GM18511 (cell line): ENCODE data around the gene GALNT5.
"Not testable (repeated sequence)": the region's sequence is repeated elsewhere in the genome, so short reads cannot be mapped to it uniquely, and the experiment has no call there.

Experiments used
- ATAC-seq: cut with Tn5 transposase; IDR thresholded peaks from one replicate; pipeline ENCODE4 v1.9.1; 2021; ENCODE audit warnings: mild to moderate bottlenecking, moderate library complexity; ENCODE audit not compliant: unreplicated experiment

GALNT5 gene

DNA sequence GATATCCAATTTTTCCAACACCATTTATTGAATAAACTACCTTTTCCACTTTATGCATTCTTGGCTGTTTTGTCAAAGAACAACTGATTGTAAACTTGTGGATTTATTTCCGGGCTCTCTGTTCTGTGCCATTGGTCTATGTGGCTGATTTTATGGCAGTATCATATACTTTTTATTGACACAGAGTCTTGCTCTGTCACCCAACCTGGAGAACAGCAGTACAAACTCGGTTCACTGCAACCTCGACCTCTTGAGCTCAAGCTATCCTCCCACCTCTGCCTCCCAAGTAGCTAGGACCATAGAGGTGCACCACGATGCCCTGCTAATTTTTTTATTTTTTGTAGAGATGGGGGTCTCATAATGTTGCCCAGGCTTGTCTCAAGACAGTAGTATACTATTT is 6.7 kb upstream of the GALNT5 start:
- ATAC-seq: no peak

- ATAC-seq: no peak
These were observed 5.6 kb upstream of the GALNT5 start for GRCh38 chr2:157251932-157252331.

- no peak for ATAC-seq
These were observed 5.0 kb upstream of the GALNT5 start for GRCh38 chr2:157252529-157252928.

GRCh38 chr2:157254041-157254440 is 3.5 kb upstream of the GALNT5 start:
- ATAC-seq: no peak

GRCh38 chr2:157255746-157256145 is 1.8 kb upstream of the GALNT5 start:
- no peak for ATAC-seq

DNA sequence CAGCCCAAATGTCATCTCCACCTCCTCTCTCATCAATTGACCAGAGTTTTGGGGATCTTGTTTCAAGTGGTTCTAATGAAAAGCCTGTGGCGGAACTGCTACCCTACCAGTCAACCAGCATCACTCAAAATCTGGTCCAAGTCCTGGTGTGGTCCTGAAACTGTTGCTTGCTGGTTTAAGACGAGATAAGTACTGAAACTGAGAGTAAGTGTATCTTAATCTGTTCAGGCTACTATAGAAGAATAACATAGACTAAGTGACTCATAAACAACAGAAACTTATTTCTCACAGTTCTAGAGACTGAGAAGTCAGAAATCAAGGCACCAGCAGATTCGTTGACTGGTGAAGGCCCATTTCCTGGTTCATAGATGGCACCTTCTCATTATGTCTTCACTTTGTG is 879 bp upstream of the GALNT5 start:
- peak; percentile 96 for ATAC-seq

GRCh38 chr2:157258520-157259326 is 1.2 kb downstream of the GALNT5 start:
- no peak for ATAC-seq

DNA sequence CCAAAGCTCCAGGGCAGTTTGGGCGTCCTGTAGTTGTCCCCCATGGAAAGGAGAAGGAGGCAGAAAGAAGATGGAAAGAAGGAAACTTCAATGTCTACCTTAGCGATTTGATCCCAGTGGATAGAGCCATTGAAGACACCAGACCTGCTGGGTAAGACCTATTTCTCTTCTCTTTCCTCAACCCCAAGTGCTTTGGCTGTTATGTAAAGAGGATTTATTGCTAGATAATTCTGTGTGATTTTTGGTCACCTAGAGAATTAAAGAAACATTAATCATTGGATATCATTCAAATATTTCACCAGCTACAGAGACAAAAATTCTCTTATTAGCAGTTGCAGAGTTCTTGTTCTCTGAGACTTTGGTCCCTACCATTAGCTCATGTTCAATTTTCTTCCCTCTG is 1.9 kb downstream of the GALNT5 start:
- ATAC-seq: no peak

DNA sequence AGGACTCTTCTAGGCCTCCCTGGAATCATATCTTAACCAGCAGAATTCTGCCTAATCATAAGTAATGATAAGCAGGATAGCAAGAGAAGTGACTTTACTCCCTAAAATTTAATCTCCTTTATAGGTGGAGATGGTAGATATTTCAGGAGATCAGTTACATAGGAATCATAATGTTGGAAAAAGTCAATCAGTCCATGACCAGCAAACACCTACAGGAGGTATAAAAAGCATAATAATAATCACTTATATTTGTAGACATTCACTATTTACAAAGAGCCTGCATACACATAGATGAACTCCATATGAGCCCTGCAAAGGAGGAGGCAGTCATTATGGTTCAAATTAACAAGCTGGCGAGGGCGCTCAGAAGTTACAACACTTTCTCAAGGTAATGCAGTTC is 2.5 kb downstream of the GALNT5 start:
- no peak for ATAC-seq

DNA sequence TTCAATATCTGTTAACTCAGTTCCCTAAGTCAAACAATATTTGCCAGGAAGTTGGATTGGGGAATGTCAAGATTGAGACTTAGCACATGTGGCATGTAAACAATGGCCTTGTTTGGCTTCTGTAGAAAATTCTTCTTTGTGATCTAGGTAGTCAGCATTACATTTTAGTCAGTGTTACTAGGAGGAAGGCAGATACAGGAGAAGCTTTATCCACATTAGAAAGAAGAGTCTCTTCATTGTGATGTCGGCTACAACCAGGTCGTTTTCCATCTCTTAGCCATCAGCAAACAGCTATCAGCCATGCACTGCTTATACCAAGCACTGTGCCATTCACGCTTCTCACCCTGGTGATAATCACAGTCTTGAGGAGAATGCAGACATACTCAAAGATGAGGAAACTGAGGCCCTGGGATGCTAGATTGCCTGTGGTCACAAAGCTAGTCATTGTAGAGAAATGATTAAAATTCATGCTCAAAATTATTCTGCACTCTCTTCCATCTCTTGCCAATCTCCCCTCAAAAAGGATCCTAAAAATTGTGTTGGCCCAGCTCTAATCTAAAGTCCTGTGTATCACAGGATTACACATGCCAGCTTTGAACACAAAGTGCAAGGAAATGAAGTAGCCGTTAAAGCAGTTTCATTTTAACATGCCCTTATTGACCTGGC is 3.2 kb downstream of the GALNT5 start:
- ATAC-seq: no peak

- no peak for ATAC-seq
These were observed 3.8 kb downstream of the GALNT5 start for GRCh38 chr2:157261199-157261782.

DNA sequence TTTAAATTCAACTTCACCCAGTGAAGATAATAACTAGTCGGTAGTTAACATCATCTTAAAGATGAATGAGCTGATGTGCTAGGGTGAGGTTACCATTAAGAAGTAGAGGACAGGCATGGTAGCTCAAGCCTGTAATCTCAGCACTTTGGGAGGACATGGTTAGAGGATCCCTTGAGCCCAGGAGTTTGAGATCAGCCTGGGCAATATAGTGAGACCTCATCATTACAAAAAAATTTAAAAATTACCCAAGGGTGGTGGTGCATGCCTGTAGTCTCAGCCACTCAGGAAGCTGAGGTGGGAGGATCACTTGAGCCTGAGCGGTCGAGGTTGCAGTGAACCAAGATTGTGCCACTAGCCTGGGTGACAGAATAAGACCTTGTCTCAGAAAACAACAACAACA is 4.7 kb downstream of the GALNT5 start:
- no peak for ATAC-seq

GRCh38 chr2:157264099-157264498 is 6.6 kb downstream of the GALNT5 start:
- no peak for ATAC-seq

GRCh38 chr2:157265825-157266224 is 8.3 kb downstream of the GALNT5 start:
- no peak for ATAC-seq

DNA sequence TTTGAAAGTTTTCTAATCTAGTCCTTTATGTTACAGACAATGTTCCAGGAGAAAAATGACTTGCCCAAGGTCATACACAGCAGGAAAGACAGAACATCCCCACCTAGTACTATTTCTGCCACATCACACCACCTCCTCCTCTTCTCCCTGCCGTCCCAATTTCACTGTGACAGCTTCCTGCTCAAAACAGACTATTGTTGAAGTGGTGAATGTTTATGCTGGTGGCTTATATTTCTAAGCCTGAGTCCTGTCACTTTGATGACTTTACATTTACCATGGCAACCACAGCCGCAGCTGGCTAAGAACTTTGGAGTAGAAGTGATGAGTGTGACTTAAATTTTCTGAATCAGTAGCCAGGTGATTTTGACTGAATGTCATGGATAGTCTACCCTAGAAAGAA is 10.0 kb downstream of the GALNT5 start:
- ATAC-seq: no peak

- no peak for ATAC-seq
These were observed 11.6 kb downstream of the GALNT5 start for GRCh38 chr2:157269060-157269459.

DNA sequence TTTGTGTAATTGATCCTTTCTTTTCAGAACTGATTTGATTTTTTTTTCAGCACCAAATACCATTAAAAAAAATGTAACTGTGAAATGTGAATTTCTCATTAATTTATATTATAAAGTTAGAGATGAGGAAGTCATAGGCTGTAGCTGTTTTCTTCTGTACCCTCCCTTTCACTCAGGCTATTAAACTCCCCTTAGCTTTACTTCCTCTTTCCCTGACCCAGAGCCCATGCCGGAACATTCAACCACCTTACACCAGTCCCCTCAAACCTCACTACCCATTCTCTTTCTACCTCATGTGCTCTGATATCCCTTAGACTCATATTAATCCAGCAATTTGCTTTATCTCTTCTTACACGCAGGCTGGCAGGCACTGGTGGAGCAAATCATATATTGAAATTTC is 12.4 kb downstream of the GALNT5 start:
- peak; percentile 70 for ATAC-seq

GRCh38 chr2:157271590-157272203 is 14.2 kb downstream of the GALNT5 start:
- peak; percentile 54 for ATAC-seq

- not testable (repeated sequence) for ATAC-seq
These were observed 21.8 kb downstream of the GALNT5 start for GRCh38 chr2:157279311-157279710.

DNA sequence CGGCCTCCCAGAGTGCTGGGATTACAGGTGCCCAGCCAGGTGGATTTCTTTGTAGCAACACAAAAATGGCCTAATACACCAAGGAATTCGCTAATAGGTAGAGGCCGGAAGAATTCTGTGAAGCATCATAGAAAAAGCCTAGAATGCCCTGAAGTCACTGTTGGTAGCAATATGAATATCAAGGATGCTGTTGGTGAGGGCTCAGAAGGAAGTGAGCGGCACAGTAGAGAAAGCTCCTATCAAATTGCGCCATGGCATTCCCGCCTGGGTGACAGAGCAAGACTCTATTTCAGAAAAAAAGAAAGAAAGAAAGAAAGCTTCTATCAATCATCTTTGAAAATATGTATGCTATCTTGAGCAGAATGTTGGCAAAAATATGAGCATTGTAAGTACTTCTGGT is 23.8 kb downstream of the GALNT5 start:
- ATAC-seq: no peak

DNA sequence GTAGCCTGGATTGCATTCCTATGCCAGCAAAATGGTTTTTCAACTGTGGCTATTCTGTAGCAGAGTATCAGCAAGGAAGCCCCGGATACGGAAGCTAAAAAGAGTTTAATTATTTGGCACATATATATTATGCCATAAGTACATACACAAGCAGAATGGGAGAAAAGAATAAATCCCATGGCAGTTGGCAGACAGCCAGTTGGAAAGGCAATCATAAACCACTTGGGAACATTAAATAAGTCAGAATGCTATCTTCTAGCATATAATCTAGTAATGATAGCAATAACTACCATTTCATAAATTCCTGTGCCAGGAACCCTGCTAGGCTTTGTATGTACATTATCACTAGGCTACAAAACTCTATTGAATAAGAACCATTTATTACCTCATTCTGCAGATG is 26.0 kb downstream of the GALNT5 start:
- ATAC-seq: no peak

GRCh38 chr2:157287160-157287559 is 29.7 kb downstream of the GALNT5 start:
- no peak for ATAC-seq
